Peyer's patch (tissue), 4 donors: ENCODE data around the gene CACNA2D4. TPM values are rescaled to one million over a fixed set of nuclear protein-coding genes. Genes with fewer than 3 reads are reported as not detected.
"Not testable (repeated sequence)": the region's sequence is repeated elsewhere in the genome, so short reads cannot be mapped to it uniquely, and the experiment has no call there.

ENCODE experiments used
- DNase-seq, 3 donors: peaks; one replicate each; pipeline ENCODE4 v3.0.0-alpha.2; 2017 to 2019
- H3K27ac ChIP-seq, 4 donors: fragments of 200-600 bp; sonication (generic); one replicate each; pipeline ENCODE4 v1.5.1; 2016 to 2019
- H3K27me3 ChIP-seq, 2 donors: fragments of 200-600 bp; sonication (generic); one replicate each; pipeline ENCODE4 v1.5.1; 2019
- H3K36me3 ChIP-seq, 3 donors: fragments of 200-600 bp; sonication (generic); one replicate each; pipeline ENCODE4 v1.5.1; 2016 to 2019
- H3K4me1 ChIP-seq, 4 donors: fragments of 200-600 bp; sonication (generic); one replicate each; pipeline ENCODE4 v1.5.1; 2016 to 2019
- H3K4me3 ChIP-seq, 4 donors: fragments of 200-600 bp; sonication (generic); 1 replicate in 3 of 4; 2 replicates in 1 of 4; pipeline ENCODE4 v1.5.1; 2016 to 2019; ENCODE audit warnings: mild to moderate bottlenecking in 1 of 4
- H3K9me3 ChIP-seq, 4 donors: fragments of 200-600 bp; sonication (generic); one replicate each; pipeline ENCODE4 v1.5.1; 2016 to 2019; ENCODE audit warnings: mild to moderate bottlenecking in 1 of 4
- CTCF ChIP-seq, 6 experiments: fragments of 450-650 bp in 4 of 6; fragments of 200-600 bp in 2 of 6; sonication (generic) in 1 of 6; IDR thresholded peaks; one replicate each; pipeline ENCODE4 v1.5.1; 2017 to 2019; ENCODE audit warnings: antibody characterized with exemption in 6 of 6, mild to moderate bottlenecking in 3 of 6, moderate library complexity in 1 of 6
- POLR2A ChIP-seq, 2 donors: fragments of 450-650 bp; IDR thresholded peaks; one replicate each; pipeline ENCODE4 v1.5.1; 2017; ENCODE audit warnings: antibody characterized with exemption in 2 of 2, mild to moderate bottlenecking in 2 of 2, moderate library complexity in 2 of 2
- total RNA-seq, 4 donors: library from RNA; depleted of rRNA; stranded (reverse); fragments of >200 nt; gene quantifications; one replicate each; pipeline ENCODE4 v1.1.0, GENCODE V29; 2016

The CACNA2D4 gene
- total RNA-seq, 4 donors from 2014 or later = 9.5 to 19.3 (median 12.3) TPM

- TF ChIP-seq POLR2A (IDR thresholded peaks at IDR 0.05) (no peak), CTCF (IDR thresholded peaks at IDR 0.05) (no peak)
- Histone ChIP-seq H3K4me3 (no peak overlapping the region), H3K4me1 (no peaks in the 10 kb centered on the region), H3K27ac (peak overlapping the region in 2 of 4 donors; percentile 5 to 47), H3K9me3 (no peaks in the 10 kb centered on the region), H3K27me3 (no peaks in the 10 kb centered on the region), H3K36me3 (peaks cover 0 to 61% (median 0%) of the 10 kb centered on the region in 3 donors)
- no peak for DNase-seq
Observed at GRCh38 chr12:1949771-1950470, 31.5 kb upstream of the CACNA2D4 start.

GRCh38 chr12:1948883-1949282, 30.4 kb upstream of the CACNA2D4 start:
- no peak for DNase-seq
- Histone ChIP-seq H3K27me3 (no peaks in the 10 kb centered on the region), H3K4me1 (no peaks in the 10 kb centered on the region), H3K4me3 (no peak overlapping the region), H3K36me3 (peaks cover 0 to 62% (median 0%) of the 10 kb centered on the region in 3 donors), H3K27ac (peak overlapping the region in 2 of 4 donors; percentile 5 to 47), H3K9me3 (no peaks in the 10 kb centered on the region)
- peak in 1 of 6 experiments; percentile 5 for TF ChIP-seq CTCF (IDR thresholded peaks at IDR 0.05)
- no peak for TF ChIP-seq POLR2A (IDR thresholded peaks at IDR 0.05)

GRCh38 chr12:1947081-1947480, 28.6 kb upstream of the CACNA2D4 start:
- Histone ChIP-seq H3K4me1 (no peaks in the 10 kb centered on the region), H3K27ac (no peak overlapping the region), H3K4me3 (no peak overlapping the region), H3K9me3 (no peaks in the 10 kb centered on the region), H3K27me3 (no peaks in the 10 kb centered on the region), H3K36me3 (peaks cover 0 to 51% (median 0%) of the 10 kb centered on the region in 3 donors)
- TF ChIP-seq CTCF (IDR thresholded peaks at IDR 0.05) (no peak), POLR2A (IDR thresholded peaks at IDR 0.05) (no peak)
- no peak for DNase-seq

- no peaks in the 10 kb centered on the region for H3K9me3 ChIP-seq
- no peak for DNase-seq
- H3K4me3 ChIP-seq = no peak overlapping the region
- no peaks in the 10 kb centered on the region for H3K4me1 ChIP-seq
- H3K27ac ChIP-seq = no peak overlapping the region
- peaks cover 0 to 48% (median 0%) of the 10 kb centered on the region in 3 donors for H3K36me3 ChIP-seq
- H3K27me3 ChIP-seq = no peaks in the 10 kb centered on the region
- TF ChIP-seq CTCF (IDR thresholded peaks at IDR 0.05) (no peak), POLR2A (IDR thresholded peaks at IDR 0.05) (no peak)
Observed at GRCh38 chr12:1946296-1946695, 27.8 kb upstream of the CACNA2D4 start.

- H3K4me3 ChIP-seq, H3K9me3 ChIP-seq, H3K4me1 ChIP-seq, H3K27ac ChIP-seq, DNase-seq, H3K27me3 ChIP-seq: not testable (repeated sequence)
- peaks cover 0 to 53% (median 0%) of the 10 kb centered on the region in 3 donors for H3K36me3 ChIP-seq
Observed at GRCh38 chr12:1945502-1945901, 27.1 kb upstream of the CACNA2D4 start.

- Histone ChIP-seq H3K4me1 (peaks cover 0 to 25% (median 0%) of the 10 kb centered on the region in 4 donors), H3K4me3 (peak overlapping the region in 2 of 4 donors; percentile 24 to 31)
Observed at GRCh38 chr12:1939801-1940607, 21.6 kb upstream of the CACNA2D4 start.

More at GRCh38 chr12:1939801-1940607, 21.6 kb upstream of the CACNA2D4 start:
- Histone ChIP-seq H3K27ac (peak overlapping the region in 2 of 4 donors; percentile 67 to 75), H3K9me3 (no peaks in the 10 kb centered on the region), H3K36me3 (peaks cover 0 to 19% (median 0%) of the 10 kb centered on the region in 3 donors), H3K27me3 (no peaks in the 10 kb centered on the region)
- DNase-seq = peak; percentile 87 to 96 (median 93)
- peak; percentile 83 to 97 (median 95) for TF ChIP-seq CTCF (IDR thresholded peaks at IDR 0.05)
- TF ChIP-seq POLR2A (IDR thresholded peaks at IDR 0.05) = no peak
